HepG2 (cell line): ENCODE measurements around the gene MIDN. TPM values are rescaled to one million over a fixed set of nuclear protein-coding genes. Genes with fewer than 3 reads are reported as not detected.

Experiments
- AGO1 ChIP-seq: fragments of 200-400 bp; formaldehyde crosslinking; IDR thresholded peaks from 2 replicates; pipeline ENCODE4 v1.6.1; 2017; ENCODE audit warnings: mild to moderate bottlenecking, low read depth, low read length, moderate library complexity; ENCODE audit not compliant: poor library complexity, severe bottlenecking
- ELF4 ChIP-seq: sonication (generic); formaldehyde crosslinking; IDR thresholded peaks from 2 replicates; pipeline ENCODE4 v1.5.0; 2020; ENCODE audit warnings: missing genetic modification reagents, mild to moderate bottlenecking, moderate library complexity, borderline replicate concordance
- JUND ChIP-seq: sonication (generic); formaldehyde crosslinking; IDR thresholded peaks from 2 replicates; pipeline ENCODE4 v1.8.0; 2022; ENCODE audit warnings: mild to moderate bottlenecking, missing genetic modification reagents
- KAT2B ChIP-seq: fragments of 150-350 bp; IDR thresholded peaks from 2 replicates; pipeline ENCODE4 v1.6.1; 2014; ENCODE audit warnings: low read depth, low read length, borderline replicate concordance
- MAFF ChIP-seq: IDR thresholded peaks from 2 replicates; pipeline ENCODE4 v1.6.1; 2011; ENCODE audit warnings: low read depth, low read length, improper control_type of control experiment
- MAX ChIP-seq: IDR thresholded peaks from 2 replicates; pipeline ENCODE4 v1.6.1; 2012; ENCODE audit warnings: inconsistent platforms
- MTERF4 ChIP-seq: sonication (generic); formaldehyde crosslinking; IDR thresholded peaks from 2 replicates; pipeline ENCODE4 v1.8.0; 2023; ENCODE audit warnings: mild to moderate bottlenecking, missing genetic modification reagents
- PCBP2 ChIP-seq: fragments of 200-400 bp; formaldehyde crosslinking; optimal IDR thresholded peaks from 2 replicates; pipeline ENCODE3; 2018; ENCODE audit warnings: low read length, low read depth; ENCODE audit not compliant: poor library complexity, severe bottlenecking
- SOX5 ChIP-seq: IDR thresholded peaks from 2 replicates; pipeline ENCODE4 v1.6.1; 2016; ENCODE audit warnings: borderline replicate concordance
- THAP8 ChIP-seq: sonication (generic); formaldehyde crosslinking; IDR thresholded peaks from 2 replicates; pipeline ENCODE4 v1.5.1; 2020; ENCODE audit warnings: missing genetic modification reagents, mild to moderate bottlenecking, borderline replicate concordance
- USF2 ChIP-seq, 2 experiments: sonication (generic) in 1 of 2; formaldehyde crosslinking in 1 of 2; IDR thresholded peaks; 2 replicates each; pipeline versions ENCODE4 v1.5.1 to v1.6.1; 2011 to 2020; ENCODE audit warnings: borderline replicate concordance in 1 of 2, low read depth in 1 of 2, low read length in 1 of 2, mild to moderate bottlenecking in 1 of 2, missing genetic modification reagents in 1 of 2, moderate library complexity in 1 of 2
- ZNF205 ChIP-seq: IDR thresholded peaks from 2 replicates; pipeline ENCODE4 v1.6.1; 2018; ENCODE audit warnings: missing biosample characterization, missing genetic modification reagents
- ZNF230 ChIP-seq: sonication (generic); formaldehyde crosslinking; IDR thresholded peaks from 2 replicates; pipeline ENCODE4 v1.4.0; 2020; ENCODE audit warnings: mild to moderate bottlenecking, missing genetic modification reagents
- ZNF326 ChIP-seq: sonication (generic); formaldehyde crosslinking; IDR thresholded peaks from 2 replicates; pipeline ENCODE4 v1.4.0; 2020; ENCODE audit warnings: missing genetic modification reagents, borderline replicate concordance
- ZNF646 ChIP-seq: sonication (generic); formaldehyde crosslinking; IDR thresholded peaks from 2 replicates; pipeline ENCODE4 v1.9.0; 2021; ENCODE audit warnings: mild to moderate bottlenecking, missing genetic modification reagents
- ZNF770 ChIP-seq: sonication (generic); formaldehyde crosslinking; IDR thresholded peaks from 2 replicates; pipeline ENCODE4 v1.5.0; 2020; ENCODE audit warnings: mild to moderate bottlenecking, missing genetic modification reagents
- ZSCAN22 ChIP-seq: sonication (generic); formaldehyde crosslinking; IDR thresholded peaks from 2 replicates; pipeline ENCODE4 v1.4.0; 2020; ENCODE audit warnings: mild to moderate bottlenecking, missing genetic modification reagents
- polyA plus RNA-seq, 8 experiments: library from polyadenylated mRNA; depleted of rRNA in 3 of 8; stranded (reverse) in 7 of 8; unstranded in 1 of 8; fragments of >200 nt; fragmentation: Illumina TruSeq in 4 of 8; extraction: Trizol in 4 of 8; gene quantifications; 2 replicates each; pipeline versions ENCODE4 v1.2.1 to v1.2.3, GENCODE V29; 2011 to 2016; ENCODE audit warnings: low read depth in 4 of 8, missing spikeins in 1 of 8, mixed read lengths in 1 of 8; ENCODE audit not compliant: insufficient read depth in 1 of 8
- total RNA-seq, 5 experiments: library from RNA; depleted of rRNA; stranded (reverse); fragments of >200 nt; fragmentation: Illumina TruSeq; extraction: Trizol; gene quantifications; 2 replicates each; pipeline ENCODE4 v1.2.3, GENCODE V29; 2016; ENCODE audit warnings: low read depth in 1 of 5

Gene MIDN
- total and polyA plus RNA-seq, 2 of the 13 experiments (the other 11 are each of a cell fraction or from before 2014, with no cell fraction given), result 8.4 to 18.0 TPM

GRCh38 chr19:1269065-1269477 is 20.7 kb downstream of the MIDN start, which contains the start of gene CIRBP (continued):
- TF ChIP-seq THAP8 (CRISPR knock-in tag), result no peak
- no peak for TF ChIP-seq ZNF770 (CRISPR knock-in tag)
- TF ChIP-seq USF2 (IDR thresholded peaks at IDR 0.05; ENCODE audit: low read depth, low read length), result no peak
- TF ChIP-seq USF2 (CRISPR knock-in tag; IDR thresholded peaks at IDR 0.05; ENCODE audit: borderline replicate concordance), result no peak
- TF ChIP-seq SOX5 (CRISPR knock-in tag), result no peak
- no peak for TF ChIP-seq PCBP2
- TF ChIP-seq ZNF230 (CRISPR knock-in tag), result no peak
- no peak for TF ChIP-seq ZSCAN22 (CRISPR knock-in tag)
- TF ChIP-seq KAT2B, result no peak
- TF ChIP-seq MTERF4 (CRISPR knock-in tag), result no peak
- no peak for TF ChIP-seq ZNF205 (CRISPR knock-in tag)
- TF ChIP-seq ZNF646 (CRISPR knock-in tag), result no peak
- TF ChIP-seq AGO1, result peak; percentile 80
- TF ChIP-seq MAFF, result no peak
- TF ChIP-seq JUND (CRISPR knock-in tag), result no peak
- no peak; the same call in 1 of the 2 replicates for TF ChIP-seq ZNF326 (CRISPR knock-in tag)
- no peak for TF ChIP-seq ELF4
- 0 out of 2 replicates have a peak, but pooled peaks have one; percentile 25 for TF ChIP-seq MAX
